Testis (tissue), 2 donors: ENCODE measurements around the gene SPATA6L.

Experiments
- CTCF ChIP-seq, 3 experiments: fragments of 450-650 bp in 2 of 3; fragments of 200-600 bp in 1 of 3; sonication (generic) in 1 of 3; IDR thresholded peaks; one replicate each; pipeline ENCODE4 v1.5.1; 2016 to 2019; ENCODE audit warnings: antibody characterized with exemption in 3 of 3, mild to moderate bottlenecking in 2 of 3, moderate library complexity in 1 of 3
- POLR2A ChIP-seq: fragments of 450-650 bp; IDR thresholded peaks from one replicate; pipeline ENCODE4 v1.6.1; 2017; ENCODE audit warnings: antibody characterized with exemption, mild to moderate bottlenecking, moderate library complexity

- TF ChIP-seq CTCF (IDR thresholded peaks at IDR 0.05) (no peak), POLR2A (no peak)
Measured at GRCh38 chr9:4583001-4583400, 83.3 kb downstream of the SPATA6L start.
